GM18858 (cell line): ENCODE measurements around the gene CDKN1C.

ENCODE experiments used
- ATAC-seq: cut with Tn5 transposase; IDR thresholded peaks from one replicate; pipeline ENCODE4 v1.9.1; 2021; ENCODE audit not compliant: unreplicated experiment

The CDKN1C gene

DNA sequence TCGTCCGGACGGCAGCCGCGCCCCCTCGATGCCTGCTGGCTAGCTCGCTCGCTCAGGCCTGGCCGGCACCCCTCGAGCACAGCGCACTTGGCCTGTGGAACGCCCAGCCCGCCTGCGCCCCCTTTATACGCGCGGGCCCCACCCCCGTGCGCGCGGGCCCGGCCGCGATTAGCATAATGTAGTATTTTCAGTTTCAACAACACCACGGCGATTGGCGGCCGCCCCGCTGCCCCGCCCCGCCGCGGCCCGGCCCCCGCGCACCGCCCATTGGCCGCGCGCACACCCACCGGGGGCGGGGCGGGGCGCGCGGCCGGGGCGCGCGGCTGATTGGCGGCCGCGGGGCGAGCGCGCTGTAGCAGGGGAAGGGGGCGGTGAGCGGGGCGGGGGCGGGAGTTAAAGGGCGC is at the start of gene CDKN1C:
CDKN1C (minus strand) TSS at position 98 of the 404 bp plus-strand sequence. CDS start 319 bp downstream, outside the sequence.
- no peak for ATAC-seq

DNA sequence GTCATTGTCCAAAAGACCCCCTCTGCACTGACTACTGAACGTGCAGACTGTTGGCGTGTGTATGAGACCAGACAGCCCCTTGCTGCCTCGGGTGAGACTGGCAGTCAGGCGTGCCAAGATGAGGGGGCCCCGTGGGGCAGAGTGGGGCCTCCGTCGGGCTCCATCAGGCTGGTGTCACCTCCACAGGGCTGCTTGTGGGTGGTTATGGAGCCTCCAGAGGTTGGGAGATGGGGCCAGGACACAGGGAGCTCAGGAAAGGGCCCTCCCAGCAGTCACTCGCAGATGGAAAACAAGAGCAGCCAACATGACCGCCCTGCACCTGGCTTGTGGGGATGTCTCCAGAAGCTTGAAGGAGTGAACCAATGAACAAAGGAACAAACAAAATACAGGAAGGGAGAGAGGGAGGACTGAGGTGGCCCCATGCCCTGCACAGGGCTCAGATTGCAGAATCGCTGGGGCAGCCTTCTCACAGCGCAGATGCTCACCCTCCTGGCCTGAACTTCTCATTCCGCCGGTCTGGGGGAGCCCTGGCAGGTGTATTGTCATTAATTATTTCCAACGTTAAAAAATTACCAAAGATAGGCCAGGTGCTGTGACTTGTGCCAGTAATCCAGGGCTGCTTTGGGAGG is 49.1 kb upstream of the CDKN1C start:
- ATAC-seq, result no peak

DNA sequence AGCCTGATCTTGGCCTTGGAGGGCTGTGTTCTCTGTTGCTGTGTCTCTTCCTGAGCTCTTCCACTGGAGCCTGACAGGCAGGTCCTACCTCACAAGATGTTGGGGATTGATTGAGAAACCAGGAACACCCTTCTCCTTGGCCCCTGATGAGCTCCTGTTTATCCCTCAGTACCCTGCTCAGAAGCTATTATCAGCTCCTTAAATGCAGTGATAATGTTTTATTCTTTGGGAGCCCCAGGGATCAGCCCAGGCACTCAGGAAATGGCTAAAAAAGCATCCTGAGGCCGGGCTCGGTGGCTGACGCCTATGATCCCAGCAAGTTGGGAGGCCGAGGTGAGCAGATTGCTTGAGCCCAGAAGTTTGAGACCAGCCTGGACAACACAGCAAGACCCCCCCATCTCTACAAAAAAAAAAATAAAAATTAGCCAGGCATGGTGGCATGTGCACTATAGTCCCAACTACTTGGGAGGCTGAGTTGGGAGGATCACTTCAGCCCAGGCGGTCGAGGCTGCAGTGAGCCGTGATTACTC is 48.5 kb upstream of the CDKN1C start:
- ATAC-seq, result no peak

DNA sequence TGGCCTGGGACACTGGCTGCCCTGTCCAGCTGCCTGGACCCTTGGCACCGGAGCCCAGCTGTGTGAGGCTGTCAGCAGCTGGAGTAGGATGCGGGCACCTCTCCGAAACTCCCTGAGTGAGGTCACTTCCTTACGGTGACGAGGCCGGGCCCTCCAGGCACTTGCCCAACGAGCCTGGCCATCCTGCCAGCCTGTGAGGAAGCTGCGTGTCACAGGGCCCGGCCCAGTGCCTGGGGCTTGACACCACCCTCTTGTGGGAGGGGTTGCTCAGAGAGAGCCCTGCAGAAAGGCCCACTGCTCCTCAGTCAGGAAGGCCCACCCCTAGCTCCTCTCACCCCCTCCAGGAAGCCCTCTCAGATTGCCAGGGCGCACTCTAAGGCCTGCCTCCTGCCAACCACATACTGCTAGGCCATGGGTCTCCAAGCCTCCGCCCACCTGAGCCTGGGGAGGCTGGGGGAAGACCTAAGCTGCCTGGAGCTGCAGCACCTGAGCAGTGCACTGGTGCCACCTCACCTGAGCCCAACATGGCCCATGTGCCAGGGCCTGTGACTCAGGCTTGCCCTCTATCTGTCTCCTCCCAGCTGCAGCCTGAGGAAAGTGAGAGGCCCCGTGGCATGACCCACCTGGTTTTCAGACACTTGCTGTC is 47.9 kb upstream of the CDKN1C start:
- ATAC-seq, result no peak

DNA sequence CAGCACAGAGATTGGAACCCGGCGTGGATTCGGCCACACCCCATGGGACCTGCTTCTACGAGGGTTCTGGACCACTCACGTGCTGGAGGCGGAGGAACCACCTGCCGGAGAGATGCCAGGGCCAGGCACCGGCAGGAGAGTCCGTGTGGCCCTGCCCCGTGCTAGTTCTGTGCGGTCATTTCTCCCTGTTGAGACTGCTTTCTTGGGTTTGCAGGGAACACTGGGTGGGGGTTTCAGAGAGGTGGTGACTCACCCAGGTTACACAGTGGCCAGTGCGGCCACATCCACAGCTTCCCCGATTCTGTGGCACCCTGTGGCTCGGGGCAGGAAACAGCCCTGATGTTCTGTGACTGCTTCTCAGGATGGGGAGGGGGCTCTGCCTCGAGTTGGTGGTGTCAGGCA is 47.3 kb upstream of the CDKN1C start:
- no peak for ATAC-seq

DNA sequence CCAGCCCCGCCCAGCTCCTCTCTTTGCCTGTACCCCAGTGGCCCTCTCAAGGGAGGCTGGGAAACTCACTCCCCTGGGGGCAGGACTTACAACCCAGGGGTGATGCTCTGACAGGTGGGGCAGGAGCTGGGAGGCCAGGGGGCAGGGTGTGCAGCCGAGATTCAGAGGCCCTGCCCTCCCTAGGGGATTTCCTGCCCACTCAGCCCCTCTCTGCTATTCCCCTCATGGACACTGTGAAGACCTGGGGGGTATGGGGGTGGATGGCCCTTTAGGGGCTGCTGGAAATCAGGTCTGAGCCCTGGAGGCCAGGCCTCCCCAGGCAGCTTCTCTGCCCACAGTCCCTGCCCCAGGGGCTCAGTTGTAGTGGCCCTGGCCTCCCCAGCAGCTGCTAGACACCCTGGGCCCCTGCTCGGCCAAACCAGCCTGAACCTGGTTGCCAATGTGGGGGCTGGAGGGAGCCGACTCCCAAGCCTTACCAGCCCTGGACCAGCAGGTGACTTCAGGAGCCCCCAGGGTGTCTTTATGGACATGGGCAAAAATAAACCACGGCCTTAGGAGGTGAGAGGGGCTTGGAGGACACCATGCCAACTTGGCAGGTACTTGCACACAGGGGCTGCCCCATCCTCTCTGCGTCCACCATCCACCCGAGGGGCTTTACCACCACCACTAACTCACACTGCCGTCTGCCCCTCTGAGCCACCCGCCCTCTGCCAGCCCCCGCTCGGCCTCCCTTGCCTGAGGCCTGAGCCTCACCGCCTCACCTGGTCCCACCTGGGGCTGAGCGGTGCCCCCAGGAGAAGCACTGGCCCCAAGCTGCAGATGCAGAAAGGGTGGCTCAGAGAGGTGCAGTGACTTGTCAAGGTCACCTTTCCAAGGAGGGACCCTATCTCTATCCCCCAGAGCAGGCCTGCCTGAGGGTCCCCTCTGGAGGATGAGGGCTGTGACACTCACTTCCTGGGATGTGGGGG is 46.5 kb upstream of the CDKN1C start:
- ATAC-seq, result no peak

DNA sequence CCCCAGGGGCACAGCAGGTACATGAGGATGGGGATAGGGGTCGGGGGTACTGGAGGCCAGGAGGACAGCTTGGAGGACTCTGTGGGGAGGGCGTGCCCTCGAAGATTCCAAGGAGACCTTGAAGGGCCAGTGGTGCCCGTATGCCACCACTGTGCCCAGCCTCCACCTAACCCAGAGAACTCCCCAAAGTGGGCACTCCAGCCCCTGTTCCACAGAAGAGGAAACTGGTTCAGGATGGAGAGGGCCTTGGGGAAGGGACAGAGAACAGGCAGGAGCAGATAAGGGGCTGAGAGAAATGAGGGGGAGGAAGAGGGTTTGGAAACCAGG is 45.8 kb upstream of the CDKN1C start:
- no peak for ATAC-seq

DNA sequence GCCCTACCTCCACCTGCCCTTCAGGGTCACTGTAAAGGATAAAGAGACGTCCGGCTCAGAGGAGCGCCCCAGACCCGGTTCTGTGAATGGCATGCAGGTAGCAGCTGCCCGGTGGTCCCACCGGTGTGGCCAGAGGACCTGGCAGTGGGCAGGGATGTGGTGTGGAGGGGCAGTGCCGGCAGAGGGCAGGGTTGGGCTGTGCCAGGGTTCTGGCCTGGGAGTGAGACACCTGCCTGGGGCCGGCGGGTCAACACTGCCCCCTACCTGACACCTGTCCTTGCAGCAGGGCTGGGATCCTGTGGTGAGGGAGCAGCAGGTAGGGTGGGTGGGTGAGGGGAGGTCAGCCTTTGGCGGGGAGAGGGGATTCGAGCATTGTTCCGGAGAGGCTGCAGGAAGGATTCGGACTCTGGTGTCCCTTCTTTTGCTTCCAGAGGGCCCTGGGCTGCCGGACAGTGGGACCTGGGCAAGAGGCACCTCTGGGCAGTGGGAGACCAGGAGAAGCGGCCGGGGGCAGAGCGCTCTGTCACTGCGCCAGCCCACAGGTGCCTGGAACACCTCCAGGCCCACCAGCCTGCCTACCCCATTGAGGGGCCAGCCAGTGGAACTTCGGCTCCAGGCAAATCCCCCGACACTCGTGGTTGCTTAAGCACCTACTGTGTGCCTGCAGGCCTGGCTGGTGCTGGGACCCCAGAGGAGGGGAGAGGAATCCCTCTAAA is 45.3 kb upstream of the CDKN1C start:
- ATAC-seq, result no peak

DNA sequence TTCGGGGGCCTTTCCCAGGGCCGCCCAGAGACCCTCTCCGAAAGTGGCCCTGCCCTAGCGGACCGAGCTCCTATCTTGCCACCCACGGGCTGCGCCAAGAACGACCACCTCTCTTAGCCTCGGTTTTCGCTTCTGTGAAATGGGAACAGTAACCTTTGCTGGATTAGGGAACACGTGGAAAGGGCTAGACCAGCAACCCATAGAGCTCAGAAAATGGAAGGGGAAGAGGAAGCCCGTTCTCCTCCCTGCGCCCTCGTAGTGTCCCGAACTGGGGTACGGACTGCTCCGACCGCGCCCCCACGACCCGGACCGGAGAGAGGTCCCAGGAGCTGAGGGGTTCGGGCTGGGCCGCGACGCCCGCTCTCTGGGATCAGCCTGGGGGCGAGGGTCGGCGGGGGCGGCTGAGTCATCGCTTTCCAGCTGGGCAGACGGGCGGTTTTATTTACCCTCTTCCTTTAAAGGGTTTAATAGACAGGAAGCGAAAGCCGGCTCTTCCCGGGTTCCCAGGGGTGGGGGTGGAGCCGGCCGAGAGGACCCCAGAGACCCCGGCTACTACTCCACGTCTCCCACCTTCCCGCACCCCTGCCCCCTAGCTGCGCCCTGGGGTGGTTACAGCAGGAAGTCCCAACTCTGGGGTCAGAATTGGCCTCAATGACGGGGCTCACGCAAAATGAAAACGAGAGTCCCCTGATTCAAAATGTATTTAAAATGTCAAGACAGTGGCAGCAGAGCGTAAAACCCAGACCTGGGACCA is 44.6 kb upstream of the CDKN1C start:
- ATAC-seq, result no peak

DNA sequence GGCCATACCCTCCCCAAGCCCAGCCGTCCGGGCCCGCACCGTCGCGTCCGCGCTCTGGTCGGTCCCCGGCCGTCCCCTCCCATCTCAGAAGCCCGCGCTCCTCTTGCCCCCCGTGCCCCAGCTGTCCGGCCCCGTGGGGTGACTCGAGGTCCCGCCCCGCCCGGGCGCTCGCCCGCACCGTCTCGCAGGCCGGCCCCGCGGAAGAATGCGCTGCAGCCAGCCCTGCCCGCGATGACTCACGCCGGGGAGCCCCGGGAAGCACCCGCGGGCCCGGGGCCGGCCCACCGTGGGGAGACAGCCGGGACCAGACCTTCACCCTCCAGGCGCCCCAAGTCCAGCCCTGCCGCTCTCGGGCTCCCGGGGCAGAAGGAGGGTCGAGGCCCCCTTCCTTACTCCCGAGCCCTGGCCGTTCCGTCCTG is 44.0 kb upstream of the CDKN1C start:
- no peak for ATAC-seq

DNA sequence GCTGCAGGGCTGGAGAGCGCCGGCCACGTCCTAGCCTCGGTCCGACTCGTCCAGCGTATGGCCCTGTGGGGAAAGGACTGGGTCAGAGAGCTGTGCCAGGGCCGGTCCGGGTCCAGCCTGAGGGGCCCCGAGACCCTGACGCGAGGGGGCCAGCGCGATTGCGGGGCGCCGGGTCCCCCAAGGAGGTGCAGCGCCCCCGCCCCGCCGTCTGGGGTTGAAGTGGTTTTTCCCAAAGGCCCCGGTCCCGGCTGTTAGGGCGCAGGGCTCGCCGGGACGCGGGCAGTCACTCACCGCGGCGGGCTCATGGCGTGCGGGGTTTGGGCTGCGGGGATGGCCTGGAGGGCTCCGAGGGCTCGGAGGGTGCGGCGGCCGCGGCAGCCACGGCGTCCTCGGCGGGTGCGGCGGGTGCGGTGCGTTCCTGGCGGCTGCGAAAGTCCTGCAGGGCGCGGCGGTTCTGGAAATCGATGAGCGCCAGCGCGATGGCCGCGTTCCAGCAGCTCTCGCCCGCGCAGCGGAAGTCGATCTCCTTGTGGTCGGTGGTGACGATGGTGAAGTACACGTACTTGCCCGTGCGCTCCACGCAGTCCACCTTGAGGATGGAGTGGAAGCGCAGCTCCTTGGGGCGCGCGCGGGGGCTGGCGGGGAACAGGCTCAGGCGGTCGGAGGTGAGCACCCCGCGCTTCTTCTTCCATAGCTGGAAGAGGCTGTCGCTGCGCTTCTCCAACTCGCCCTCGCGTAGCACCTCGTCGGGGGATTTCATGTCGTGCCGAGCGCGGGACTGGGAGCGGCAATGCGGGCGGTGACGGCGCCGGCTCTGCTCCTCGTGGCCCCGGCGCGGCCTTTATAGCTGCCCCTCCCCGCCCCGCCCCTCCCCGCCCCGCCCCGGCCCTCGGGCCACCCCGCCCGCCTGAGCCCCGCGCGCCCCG is 43.3 kb upstream of the CDKN1C start, which contains the start of gene PHLDA2:
PHLDA2 (minus strand) TSS at position 816 of the 926 bp plus-strand sequence; CDS start at position 760, 56 bp downstream.
- no peak for ATAC-seq

DNA sequence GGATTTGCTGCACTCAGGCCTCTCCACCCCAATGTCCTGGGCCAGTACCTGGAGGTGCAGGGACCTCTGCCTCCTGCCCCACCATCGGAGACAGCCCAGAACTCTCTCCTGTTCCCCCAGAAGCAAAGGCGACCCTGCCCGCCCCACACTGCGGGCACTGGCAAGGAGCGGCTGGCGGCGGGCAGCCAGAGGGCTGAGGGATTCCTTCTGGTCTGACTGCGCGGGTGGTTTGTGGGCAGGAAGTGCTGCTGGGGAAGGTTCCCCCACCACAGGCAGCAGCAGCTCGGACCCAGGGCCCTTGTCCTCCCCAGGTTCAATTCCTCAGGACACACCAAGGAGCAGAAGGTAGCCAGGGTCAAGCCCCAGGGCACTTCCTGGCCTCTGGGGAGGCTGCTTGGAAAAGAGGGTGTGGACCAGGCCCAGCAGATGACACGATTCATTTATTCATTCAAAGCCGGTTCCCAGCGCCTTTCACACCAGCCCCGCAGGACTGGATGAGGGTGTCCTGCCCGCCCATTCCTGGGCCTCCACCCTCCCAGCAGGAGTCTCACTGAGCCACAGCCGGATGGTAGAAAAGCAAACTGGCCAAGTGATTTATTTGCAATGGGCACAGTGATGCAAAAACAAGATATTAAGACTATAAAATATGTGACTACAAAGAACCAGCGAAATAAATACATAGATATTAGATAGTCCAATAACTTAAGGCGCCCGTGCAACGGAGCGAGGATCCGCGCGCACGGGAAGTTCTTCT is 42.5 kb upstream of the CDKN1C start:
- ATAC-seq, result no peak

DNA sequence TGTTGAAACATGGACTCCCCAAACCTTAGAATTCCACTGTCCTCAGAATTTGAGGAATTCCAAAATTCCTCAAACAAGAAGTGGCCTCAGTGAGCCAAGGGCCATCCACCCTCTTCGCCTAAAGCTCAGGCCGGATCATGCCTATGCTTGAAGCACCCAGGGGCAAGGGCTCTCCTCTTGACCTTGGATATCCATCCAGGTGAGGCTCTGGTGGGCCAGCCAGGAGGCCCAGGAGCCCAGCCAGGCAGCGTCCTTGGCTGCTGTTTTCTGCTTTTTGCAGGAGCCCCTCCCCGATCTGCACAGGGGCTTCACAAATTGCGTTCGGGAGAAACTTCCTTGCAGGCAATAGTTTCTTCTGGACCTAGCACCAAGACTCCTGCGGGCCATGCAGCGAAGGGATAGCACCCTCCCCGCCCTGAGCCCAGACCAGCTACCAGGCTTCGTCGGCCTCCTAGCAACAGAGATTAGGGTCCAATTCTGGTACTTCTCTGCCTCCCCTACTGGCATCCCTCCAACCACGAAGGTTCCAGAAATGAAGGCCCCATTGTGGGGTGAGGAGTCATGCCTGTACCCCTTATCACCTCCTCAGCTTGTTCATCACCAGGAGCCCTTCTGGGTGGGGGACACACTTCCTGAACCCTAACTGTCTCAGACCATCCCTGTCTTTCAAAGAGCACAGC is 41.7 kb upstream of the CDKN1C start:
- no peak for ATAC-seq

DNA sequence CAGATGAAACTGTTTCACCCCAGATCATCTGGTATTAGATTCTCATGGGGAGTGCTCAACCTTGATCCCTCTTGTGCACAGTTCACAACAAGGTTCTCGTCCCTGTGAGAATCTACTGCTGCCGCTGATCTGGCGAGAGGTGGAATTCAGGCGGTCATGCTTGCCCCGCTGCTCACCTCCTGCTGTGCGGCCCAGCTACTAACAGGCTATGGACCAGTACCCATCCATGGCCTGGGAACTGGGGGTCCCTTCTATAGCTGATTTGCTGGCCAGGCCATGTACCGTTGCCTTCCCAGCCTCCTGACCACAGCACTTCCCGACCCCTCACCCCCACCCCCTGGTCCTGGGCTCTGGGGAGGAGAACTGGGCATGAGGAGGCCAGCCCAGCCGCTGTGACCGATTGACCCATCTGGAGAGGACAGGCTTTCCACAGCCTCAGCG is 41.1 kb upstream of the CDKN1C start:
- ATAC-seq, result no peak

DNA sequence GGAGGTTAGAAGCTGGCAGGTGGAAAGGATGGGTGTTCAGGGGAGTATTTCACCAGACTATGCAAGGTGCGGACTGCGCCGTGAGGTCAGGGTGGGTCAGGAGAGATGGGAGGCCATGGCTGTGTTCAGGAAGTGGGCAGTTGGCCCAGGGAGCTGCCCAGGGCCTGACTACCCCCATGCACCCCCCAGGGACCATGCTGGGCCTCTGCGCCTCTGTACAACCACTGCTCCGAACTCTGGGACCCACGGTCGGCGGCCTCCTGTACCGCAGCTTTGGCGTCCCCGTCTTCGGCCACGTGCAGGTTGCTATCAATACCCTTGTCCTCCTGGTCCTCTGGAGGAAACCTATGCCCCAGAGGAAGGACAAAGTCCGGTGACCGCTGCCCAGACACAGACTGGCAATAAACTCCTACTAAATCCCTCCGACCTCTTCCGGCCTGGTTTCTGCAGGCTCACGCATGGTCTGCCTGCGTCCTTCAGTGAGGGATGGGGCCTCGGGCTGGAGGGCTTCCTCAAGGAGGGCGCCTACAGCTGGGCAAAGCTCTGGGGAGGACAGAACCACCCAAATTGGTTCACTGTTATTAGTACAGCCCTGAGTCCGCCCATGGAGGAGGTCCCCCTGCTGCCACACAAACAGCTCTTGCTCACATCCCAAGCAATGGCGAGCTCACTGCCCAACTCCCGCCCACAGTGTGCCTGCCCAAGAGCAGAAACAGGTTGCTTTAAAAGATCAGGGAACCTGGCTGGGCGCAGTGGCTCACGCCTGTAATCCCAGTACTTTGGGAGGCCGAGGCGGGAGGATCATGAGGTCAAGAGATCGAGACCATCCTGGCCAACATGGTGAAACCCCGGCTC is 39.5 kb upstream of the CDKN1C start:
- no peak for ATAC-seq

DNA sequence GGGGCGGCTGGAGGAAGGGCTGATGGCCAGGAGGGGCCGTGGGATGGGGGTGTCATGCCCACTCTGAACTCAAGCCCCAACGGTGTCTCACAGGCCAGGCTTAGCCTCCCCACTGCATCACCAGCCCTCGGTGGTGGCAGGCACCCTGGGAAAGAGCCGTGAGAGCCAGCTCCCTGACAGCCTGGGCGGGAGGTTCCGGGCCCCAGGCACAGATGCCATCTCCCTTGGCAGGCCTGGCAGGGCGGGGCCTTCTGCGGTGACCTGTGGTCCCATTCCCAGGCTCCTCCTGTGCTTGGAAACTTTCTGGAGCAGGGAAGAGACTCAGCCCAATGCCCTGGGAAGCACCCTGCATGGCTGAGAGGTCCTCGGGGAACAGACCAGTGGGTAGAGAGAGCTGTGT is 38.8 kb upstream of the CDKN1C start:
- no peak for ATAC-seq
